Transverse colon (tissue), 4 donors: ENCODE data around the gene PSORS1C2.
"Not testable (repeated sequence)": the region's sequence is repeated elsewhere in the genome, so short reads cannot be mapped to it uniquely, and the experiment has no call there.

Experiments
- EP300 ChIP-seq: sonication (generic); formaldehyde crosslinking; IDR thresholded peaks from one replicate; pipeline ENCODE4 v1.6.1; 2017; ENCODE audit warnings: antibody characterized with exemption, low read depth
- POLR2A ChIP-seq: fragments of 450-650 bp; IDR thresholded peaks from one replicate; pipeline ENCODE4 v1.6.1; 2016; ENCODE audit warnings: antibody characterized with exemption, mild to moderate bottlenecking, moderate library complexity
- POLR2AphosphoS5 ChIP-seq, 3 donors: sonication (generic); formaldehyde crosslinking; IDR thresholded peaks; one replicate each; pipeline ENCODE4 v1.6.1; 2016; ENCODE audit warnings: antibody characterized with exemption in 3 of 3
- TF ChIP-seq, protein P1 (sequence below), 5 experiments: fragments of 200-600 bp in 3 of 5; fragments of 450-650 bp in 2 of 5; sonication (generic) in 3 of 5; IDR thresholded peaks; 1 replicate in 2 of 5; 2 replicates in 3 of 5; pipeline ENCODE4 v1.5.1; 2016 to 2017; ENCODE audit warnings: antibody characterized with exemption in 5 of 5, inconsistent platforms in 3 of 5, mild to moderate bottlenecking in 2 of 5, moderate library complexity in 1 of 5

DNA sequence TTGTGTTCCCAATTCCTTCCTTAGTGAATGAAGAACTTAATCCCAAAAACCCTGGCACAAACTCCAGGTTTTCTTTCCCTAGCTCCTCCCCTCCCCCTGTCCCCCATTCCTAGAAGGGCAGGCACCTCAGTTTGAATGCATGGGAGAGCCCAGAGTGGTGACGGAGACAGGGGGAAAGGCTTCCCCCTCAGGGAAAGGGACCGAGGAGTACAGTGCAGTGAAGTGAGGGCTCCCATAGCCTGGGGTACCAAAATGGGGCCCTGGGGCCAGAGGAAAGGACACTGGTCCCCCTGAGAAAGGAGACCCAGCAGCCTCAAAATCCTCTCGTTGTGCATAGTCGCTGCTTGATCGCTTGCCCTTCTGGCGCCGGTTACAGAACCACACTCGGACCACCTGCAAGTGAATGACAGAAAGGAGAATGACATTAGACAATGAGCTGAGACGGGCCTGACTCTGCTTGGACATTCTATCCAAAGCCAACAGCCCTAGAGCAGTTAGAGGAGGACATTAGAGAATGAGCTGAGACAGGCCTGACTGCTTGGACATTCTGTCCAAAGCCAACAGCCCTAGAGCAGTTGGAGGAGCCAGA, 25.7 kb upstream of the PSORS1C2 start:
- TF ChIP-seq, protein P1, sequence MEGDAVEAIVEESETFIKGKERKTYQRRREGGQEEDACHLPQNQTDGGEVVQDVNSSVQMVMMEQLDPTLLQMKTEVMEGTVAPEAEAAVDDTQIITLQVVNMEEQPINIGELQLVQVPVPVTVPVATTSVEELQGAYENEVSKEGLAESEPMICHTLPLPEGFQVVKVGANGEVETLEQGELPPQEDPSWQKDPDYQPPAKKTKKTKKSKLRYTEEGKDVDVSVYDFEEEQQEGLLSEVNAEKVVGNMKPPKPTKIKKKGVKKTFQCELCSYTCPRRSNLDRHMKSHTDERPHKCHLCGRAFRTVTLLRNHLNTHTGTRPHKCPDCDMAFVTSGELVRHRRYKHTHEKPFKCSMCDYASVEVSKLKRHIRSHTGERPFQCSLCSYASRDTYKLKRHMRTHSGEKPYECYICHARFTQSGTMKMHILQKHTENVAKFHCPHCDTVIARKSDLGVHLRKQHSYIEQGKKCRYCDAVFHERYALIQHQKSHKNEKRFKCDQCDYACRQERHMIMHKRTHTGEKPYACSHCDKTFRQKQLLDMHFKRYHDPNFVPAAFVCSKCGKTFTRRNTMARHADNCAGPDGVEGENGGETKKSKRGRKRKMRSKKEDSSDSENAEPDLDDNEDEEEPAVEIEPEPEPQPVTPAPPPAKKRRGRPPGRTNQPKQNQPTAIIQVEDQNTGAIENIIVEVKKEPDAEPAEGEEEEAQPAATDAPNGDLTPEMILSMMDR (IDR thresholded peaks at IDR 0.05), result not testable (repeated sequence)
- TF ChIP-seq POLR2A; EP300; POLR2AphosphoS5 (IDR thresholded peaks at IDR 0.05): not testable (repeated sequence)
